ENCODE data around the gene GRID1. TPM values are rescaled to one million over a fixed set of nuclear protein-coding genes. Genes with fewer than 3 reads are reported as not detected.

GRID1 gene
- total RNA-seq, 1 experiment from 2014 or later, result 5.6 TPM

- H3K79me2 ChIP-seq (ENCODE audit: insufficient read depth, low read length), result no peaks in the 10 kb centered on the region
- no peak overlapping the region for H3K27ac ChIP-seq (ENCODE audit: low read depth, low read length)
- no peaks in the 10 kb centered on the region for H4K20me1 ChIP-seq (ENCODE audit: insufficient read depth)
- RAD21 ChIA-PET (ENCODE audit: low non-redundant PET in 1 of 2, low total read pairs in 2 of 2, uncharacterized antibody in 2 of 2, unreplicated experiment in 2 of 2), result no interaction called here
- no peak for ATAC-seq
- no peaks in the 10 kb centered on the region for H3K27me3 ChIP-seq (ENCODE audit: insufficient read depth, low read length)
- intact Hi-C loops (cut with micrococcal nuclease), result no loop called here
- no peak for DNase-seq (ENCODE audit: low read depth, low spot score)
- H3K9me2 ChIP-seq (ENCODE audit: insufficient read depth), result no peaks in the 10 kb centered on the region
- no peak overlapping the region for H3K9ac ChIP-seq (ENCODE audit: low read length)
- H3K4me1 ChIP-seq (ENCODE audit: control insufficient read depth in 1 of 2, insufficient read depth in 2 of 2, low read length in 2 of 2), result peaks cover 0 to 8% of the 10 kb centered on the region in 2 experiments; a peak in 2 of 4 replicates
- H3K36me3 ChIP-seq (ENCODE audit: control insufficient read depth in 1 of 2, insufficient read depth in 2 of 2, low read length in 2 of 2), result no peaks in the 10 kb centered on the region
- H2AFZ ChIP-seq (ENCODE audit: low read depth, low read length, poor library complexity, severe bottlenecking), result no peak overlapping the region
- no TSS peak for BruUV-seq (replicated peaks)
- no peak overlapping the region for H3K4me3 ChIP-seq (replicated peaks in 1 of 2; ENCODE audit: low read depth in 1 of 2, low read length in 2 of 2)
- H3K9me3 ChIP-seq (ENCODE audit: control insufficient read depth in 1 of 2, insufficient read depth in 1 of 2, low read depth in 1 of 2, low read length in 2 of 2), result peaks cover 0 to 6% of the 10 kb centered on the region in 2 experiments; a peak in 1 of 4 replicates
- no peak overlapping the region for H3K4me2 ChIP-seq (ENCODE audit: low read length)
- CTCF ChIA-PET, result interaction anchor here (1.1 to 2.3 kb wide), 2 partner anchors 9 to 11 kb away, joined by 3 to 7 read pairs; no protein-coding TSS in a partner anchor
- POLR2A ChIA-PET, result no interaction called here
- TF ChIP-seq YY1 (IDR thresholded peaks at IDR 0.05; ENCODE audit: extremely low read depth, insufficient replicate concordance, low read depth, low read length) (no peak), CBX3 (IDR thresholded peaks at IDR 0.05; ENCODE audit: low read depth) (no peak), SP1 (IDR thresholded peaks at IDR 0.05; ENCODE audit: low read depth) (no peak), CTCF (IDR thresholded peaks at IDR 0.05 in 2 of 3, conservative IDR thresholded peaks at IDR 0.05 in 1 of 3; ENCODE audit: borderline replicate concordance in 1 of 3, insufficient read depth in 1 of 3, low read depth in 2 of 3, low read length in 2 of 3) (no peak), JUND (IDR thresholded peaks at IDR 0.05) (no peak), ZNF274 (IDR thresholded peaks at IDR 0.05; ENCODE audit: low read depth, low read length) (no peak), EZH2 (IDR thresholded peaks at IDR 0.05) (no peak), SRF (IDR thresholded peaks at IDR 0.05; ENCODE audit: low read depth) (no peak), SIN3A (IDR thresholded peaks at IDR 0.05; ENCODE audit: low read depth) (no peak), MAX (IDR thresholded peaks at IDR 0.05) (no peak), TCF7L2 (IDR thresholded peaks at IDR 0.05; ENCODE audit: borderline replicate concordance, extremely low read depth, insufficient read depth, insufficient read length) (no peak), EZH2phosphoT487 (IDR thresholded peaks at IDR 0.05; ENCODE audit: borderline replicate concordance) (no peak)
Measured at GRCh38 chr10:86410542-86411124, 44.0 kb upstream of the GRID1 start.

All from HCT116 (cell line).